Loucy (cell line): Measurements from ENCODE around the gene TBX1.

Experiments used
- H2AFZ ChIP-seq: fragments of 200-600 bp; sonication (generic); 2 replicates; pipeline ENCODE4 v1.6.0; 2016; ENCODE audit warnings: antibody characterized with exemption, mild to moderate bottlenecking, low read length, moderate library complexity
- H3F3A ChIP-seq: fragments of 200-600 bp; 2 replicates; pipeline ENCODE4 v1.6.0; 2016; ENCODE audit warnings: antibody characterized with exemption, low read depth, mild to moderate bottlenecking
- H3K27me3 ChIP-seq: fragments of 200-600 bp; sonication (generic); 2 replicates; pipeline ENCODE4 v1.6.1; 2014; ENCODE audit warnings: low read length, mild to moderate bottlenecking; ENCODE audit not compliant: insufficient read depth, poor library complexity, severe bottlenecking
- H3K36me3 ChIP-seq: fragments of 200-600 bp; sonication (generic); 2 replicates; pipeline ENCODE4 v1.6.1; 2016; ENCODE audit warnings: low read length; ENCODE audit not compliant: insufficient read depth
- H3K4me1 ChIP-seq: fragments of 200-600 bp; sonication (generic); 2 replicates; pipeline ENCODE4 v1.5.1; 2014; ENCODE audit warnings: low read length, mild to moderate bottlenecking; ENCODE audit not compliant: insufficient read depth, poor library complexity, severe bottlenecking
- H3K4me2 ChIP-seq: fragments of 200-600 bp; sonication (generic); 2 replicates; pipeline ENCODE4 v1.6.0; 2014; ENCODE audit warnings: antibody characterized with exemption, low read length, low read depth, mild to moderate bottlenecking; ENCODE audit not compliant: poor library complexity, severe bottlenecking
- H3K4me3 ChIP-seq: fragments of 200-600 bp; sonication (generic); 2 replicates; pipeline ENCODE4 v1.5.1; 2014; ENCODE audit warnings: low read length, mild to moderate bottlenecking, mixed read lengths; ENCODE audit not compliant: poor library complexity, severe bottlenecking
- H3K79me2 ChIP-seq: fragments of 200-600 bp; sonication (generic); 2 replicates; pipeline ENCODE4 v1.6.1; 2014; ENCODE audit warnings: low read length; ENCODE audit not compliant: insufficient read depth
- H3K9ac ChIP-seq: fragments of 200-600 bp; sonication (generic); 2 replicates; pipeline ENCODE4 v1.6.0; 2014; ENCODE audit warnings: mild to moderate bottlenecking, low read depth, low read length, moderate library complexity; ENCODE audit not compliant: poor library complexity, severe bottlenecking
- H3K9me2 ChIP-seq: fragments of 200-600 bp; sonication (generic); replicated peaks from 2 replicates; pipeline ENCODE4 v1.6.1; 2016; ENCODE audit warnings: low read depth, low read length, mixed read lengths
- H3K9me3 ChIP-seq: fragments of 200-600 bp; sonication (generic); 2 replicates; pipeline ENCODE4 v1.6.1; 2014; ENCODE audit warnings: mild to moderate bottlenecking, antibody characterized with exemption, low read length, low read depth; ENCODE audit not compliant: insufficient read depth
- H4K20me1 ChIP-seq: fragments of 200-600 bp; sonication (generic); 2 replicates; pipeline ENCODE4 v1.6.0; 2014; ENCODE audit warnings: antibody characterized with exemption, low read length, mild to moderate bottlenecking; ENCODE audit not compliant: insufficient read depth, poor library complexity, severe bottlenecking
- EZH2phosphoT487 ChIP-seq: fragments of 200-600 bp; IDR thresholded peaks from 2 replicates; pipeline ENCODE4 v1.6.1; 2018; ENCODE audit warnings: antibody characterized with exemption, mild to moderate bottlenecking, moderate library complexity, borderline replicate concordance
- TF ChIP-seq, protein P1 (sequence below): fragments of 200-600 bp; sonication (generic); conservative IDR thresholded peaks from 2 replicates; pipeline ENCODE4 v1.5.1; 2014; ENCODE audit warnings: mild to moderate bottlenecking, antibody characterized with exemption, low read length

The TBX1 gene

DNA sequence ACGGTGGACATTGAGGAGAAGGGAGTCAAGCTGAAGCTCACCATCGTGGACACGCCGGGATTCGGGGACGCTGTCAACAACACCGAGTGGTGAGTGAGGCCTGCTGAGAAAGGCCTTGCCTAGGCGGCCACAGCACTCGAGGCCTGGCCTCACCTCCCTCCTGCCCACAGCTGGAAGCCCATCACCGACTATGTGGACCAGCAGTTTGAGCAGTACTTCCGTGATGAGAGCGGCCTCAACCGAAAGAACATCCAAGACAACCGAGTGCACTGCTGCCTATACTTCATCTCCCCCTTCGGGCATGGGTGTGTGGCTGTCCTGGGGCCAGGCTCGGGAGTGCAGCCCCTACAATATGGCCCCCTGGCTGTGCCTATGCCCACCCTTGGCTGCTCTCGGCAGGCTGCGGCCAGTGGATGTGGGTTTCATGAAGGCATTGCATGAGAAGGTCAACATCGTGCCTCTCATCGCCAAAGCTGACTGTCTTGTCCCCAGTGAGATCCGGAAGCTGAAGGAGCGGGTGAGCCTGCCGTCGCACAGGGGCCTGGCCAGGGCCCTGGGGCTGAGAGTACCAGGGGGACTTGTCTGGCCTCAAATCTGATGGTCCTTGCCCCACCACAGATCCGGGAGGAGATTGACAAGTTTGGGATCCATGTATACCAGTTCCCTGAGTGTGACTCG, 40.3 kb upstream of the TBX1 start:
- no peak overlapping the region for H2AFZ ChIP-seq
- TF ChIP-seq EZH2phosphoT487, result no peak
- TF ChIP-seq, protein P1, sequence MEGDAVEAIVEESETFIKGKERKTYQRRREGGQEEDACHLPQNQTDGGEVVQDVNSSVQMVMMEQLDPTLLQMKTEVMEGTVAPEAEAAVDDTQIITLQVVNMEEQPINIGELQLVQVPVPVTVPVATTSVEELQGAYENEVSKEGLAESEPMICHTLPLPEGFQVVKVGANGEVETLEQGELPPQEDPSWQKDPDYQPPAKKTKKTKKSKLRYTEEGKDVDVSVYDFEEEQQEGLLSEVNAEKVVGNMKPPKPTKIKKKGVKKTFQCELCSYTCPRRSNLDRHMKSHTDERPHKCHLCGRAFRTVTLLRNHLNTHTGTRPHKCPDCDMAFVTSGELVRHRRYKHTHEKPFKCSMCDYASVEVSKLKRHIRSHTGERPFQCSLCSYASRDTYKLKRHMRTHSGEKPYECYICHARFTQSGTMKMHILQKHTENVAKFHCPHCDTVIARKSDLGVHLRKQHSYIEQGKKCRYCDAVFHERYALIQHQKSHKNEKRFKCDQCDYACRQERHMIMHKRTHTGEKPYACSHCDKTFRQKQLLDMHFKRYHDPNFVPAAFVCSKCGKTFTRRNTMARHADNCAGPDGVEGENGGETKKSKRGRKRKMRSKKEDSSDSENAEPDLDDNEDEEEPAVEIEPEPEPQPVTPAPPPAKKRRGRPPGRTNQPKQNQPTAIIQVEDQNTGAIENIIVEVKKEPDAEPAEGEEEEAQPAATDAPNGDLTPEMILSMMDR, result no peak
- H3K9me3 ChIP-seq, result no peaks in the 10 kb centered on the region
- H3K79me2 ChIP-seq, result no peaks in the 10 kb centered on the region
- no peak overlapping the region for H3K4me3 ChIP-seq
- no peaks in the 10 kb centered on the region for H3F3A ChIP-seq
- no peak overlapping the region for H3K4me2 ChIP-seq
- H3K36me3 ChIP-seq, result no peaks in the 10 kb centered on the region
- H3K4me1 ChIP-seq, result peaks cover 10% of the 10 kb centered on the region
- H4K20me1 ChIP-seq, result no peaks in the 10 kb centered on the region
- H3K9ac ChIP-seq, result no peak overlapping the region
- no peaks in the 10 kb centered on the region for H3K27me3 ChIP-seq
- H3K9me2 ChIP-seq, result no peaks in the 10 kb centered on the region

DNA sequence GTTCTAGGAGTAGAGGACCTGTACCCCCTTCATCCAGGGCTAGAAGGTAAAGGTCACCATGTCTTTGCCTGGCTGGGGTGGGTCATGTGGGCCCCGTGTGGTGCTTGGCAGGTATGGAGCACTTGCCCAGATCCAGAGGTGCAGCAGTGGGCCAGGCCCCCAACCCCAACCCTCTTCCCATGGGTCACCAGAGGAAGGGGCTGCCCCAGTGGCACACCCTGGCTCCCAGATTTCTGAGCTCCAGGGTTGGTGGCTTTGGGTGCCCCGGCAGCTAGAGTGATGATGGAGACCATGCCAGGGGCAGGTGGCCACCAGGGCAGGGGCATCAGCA, 39.6 kb upstream of the TBX1 start:
- no peaks in the 10 kb centered on the region for H4K20me1 ChIP-seq
- H3K79me2 ChIP-seq, result no peaks in the 10 kb centered on the region
- H3K9ac ChIP-seq, result no peak overlapping the region
- H3K9me2 ChIP-seq, result no peaks in the 10 kb centered on the region
- no peaks in the 10 kb centered on the region for H3K9me3 ChIP-seq
- H3K4me2 ChIP-seq, result no peak overlapping the region
- no peaks in the 10 kb centered on the region for H3K36me3 ChIP-seq
- no peaks in the 10 kb centered on the region for H3F3A ChIP-seq
- TF ChIP-seq, protein P1, result no peak
- no peak for TF ChIP-seq EZH2phosphoT487
- peaks cover 10% of the 10 kb centered on the region for H3K4me1 ChIP-seq
- H3K4me3 ChIP-seq, result no peak overlapping the region
- no peaks in the 10 kb centered on the region for H3K27me3 ChIP-seq
- H2AFZ ChIP-seq, result no peak overlapping the region

DNA sequence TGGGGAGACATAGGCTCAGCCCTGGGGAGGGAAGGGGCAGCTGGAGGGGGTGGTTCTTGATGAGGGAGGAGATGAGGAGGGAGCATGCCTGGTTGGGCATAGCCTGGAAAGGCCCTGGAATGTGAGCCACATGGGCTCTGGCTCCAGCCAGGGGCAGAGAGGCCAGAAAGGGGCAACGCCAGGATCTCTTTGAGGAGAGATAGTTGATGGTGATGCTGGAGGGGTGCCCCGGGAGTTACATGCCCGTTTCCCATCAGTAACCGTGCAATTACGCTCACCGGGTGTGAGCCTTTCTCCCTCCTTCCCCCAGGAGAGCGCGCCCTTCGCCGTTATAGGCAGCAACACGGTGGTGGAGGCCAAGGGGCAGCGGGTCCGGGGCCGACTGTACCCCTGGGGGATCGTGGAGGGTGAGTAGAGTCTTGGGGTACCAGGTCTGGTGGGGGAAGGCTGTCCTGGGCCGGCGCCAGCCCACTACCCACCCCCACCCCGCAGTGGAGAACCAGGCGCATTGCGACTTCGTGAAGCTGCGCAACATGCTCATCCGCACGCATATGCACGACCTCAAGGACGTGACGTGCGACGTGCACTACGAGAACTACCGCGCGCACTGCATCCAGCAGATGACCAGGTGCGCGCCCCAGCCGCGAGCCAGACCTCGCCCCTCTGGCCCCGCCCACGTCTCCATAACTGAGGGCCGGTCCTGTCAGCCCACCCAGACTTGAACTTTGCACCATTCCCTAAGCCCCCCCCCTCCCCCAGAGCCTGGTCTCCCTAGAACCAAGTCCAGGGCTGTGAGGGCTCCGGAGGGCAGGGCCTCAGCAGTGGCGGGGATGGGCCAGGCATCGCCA, 39.0 kb upstream of the TBX1 start:
- TF ChIP-seq EZH2phosphoT487, result no peak
- TF ChIP-seq, protein P1, result no peak
- H3K4me1 ChIP-seq, result peaks cover 10% of the 10 kb centered on the region
- H3K36me3 ChIP-seq, result no peaks in the 10 kb centered on the region
- H3K4me2 ChIP-seq, result no peak overlapping the region
- no peak overlapping the region for H3K9ac ChIP-seq
- H3K27me3 ChIP-seq, result no peaks in the 10 kb centered on the region
- no peaks in the 10 kb centered on the region for H3K9me3 ChIP-seq
- H4K20me1 ChIP-seq, result no peaks in the 10 kb centered on the region
- no peaks in the 10 kb centered on the region for H3K79me2 ChIP-seq
- H3F3A ChIP-seq, result no peaks in the 10 kb centered on the region
- no peak overlapping the region for H2AFZ ChIP-seq
- H3K9me2 ChIP-seq, result no peaks in the 10 kb centered on the region
- H3K4me3 ChIP-seq, result no peak overlapping the region
